Chondrocyte (in vitro differentiated cells): ENCODE results near the gene TTC34. TPM values are rescaled to one million over a fixed set of nuclear protein-coding genes. Genes with fewer than 3 reads are reported as not detected.

ENCODE experiments used
- DNase-seq: peaks from one replicate; pipeline ENCODE4 v3.0.0; 2021; ENCODE audit warnings: mixed read lengths, low spot score
- H3K27ac Mint-ChIP-seq: one replicate; pipeline ENCODE4 v1.8.0; 2021; ENCODE audit warnings: mild to moderate bottlenecking, moderate library complexity, mixed read lengths; ENCODE audit not compliant: unreplicated experiment
- H3K27me3 Mint-ChIP-seq: 2 replicates; pipeline ENCODE4 v1.8.0; 2021; ENCODE audit warnings: low read depth, mixed read lengths
- H3K36me3 Mint-ChIP-seq: 2 replicates; pipeline ENCODE4 v1.8.0; 2021; ENCODE audit warnings: low read depth, mixed read lengths
- H3K4me1 Mint-ChIP-seq: 2 replicates; pipeline ENCODE4 v1.8.0; 2021; ENCODE audit warnings: low read depth, mild to moderate bottlenecking, mixed read lengths
- H3K4me3 Mint-ChIP-seq: one replicate; pipeline ENCODE4 v1.8.0; 2021; ENCODE audit warnings: mild to moderate bottlenecking, moderate library complexity, mixed read lengths; ENCODE audit not compliant: unreplicated experiment
- H3K9me3 Mint-ChIP-seq: 2 replicates; pipeline ENCODE4 v1.8.0; 2021; ENCODE audit warnings: low read depth, mixed read lengths
- CTCF ChIP-seq: fragments of 200-600 bp; sonication (generic); IDR thresholded peaks from 2 replicates; pipeline ENCODE4 v1.5.0; 2021; ENCODE audit warnings: antibody characterized with exemption, mild to moderate bottlenecking, moderate library complexity
- total RNA-seq: library from RNA; stranded (reverse); gene quantifications from 3 replicates; pipeline ENCODE4 v1.2.1, GENCODE V29; 2021

Gene TTC34
- total RNA-seq, 1 donor from 2014 or later, result 0.60 TPM

GRCh38 chr1:2789164-2789985, 12.1 kb downstream of the TTC34 start:
- Mint-ChIP-seq H3K27me3 (no peaks in the 10 kb centered on the region), H3K4me1 (no peaks in the 10 kb centered on the region), H3K27ac (no peak overlapping the region), H3K9me3 (peaks cover 34% of the 10 kb centered on the region), H3K36me3 (peaks cover 2% of the 10 kb centered on the region), H3K4me3 (no peak overlapping the region)
- no peak for TF ChIP-seq CTCF
- DNase-seq, result peak; percentile 70

- no peaks in the 10 kb centered on the region for H3K4me1 Mint-ChIP-seq
- no peak overlapping the region for H3K4me3 Mint-ChIP-seq
- no peaks in the 10 kb centered on the region for H3K27me3 Mint-ChIP-seq
- H3K36me3 Mint-ChIP-seq, result peaks cover 2% of the 10 kb centered on the region
- no peak for TF ChIP-seq CTCF
- DNase-seq, result peak; percentile 46
- H3K27ac Mint-ChIP-seq, result no peak overlapping the region
- H3K9me3 Mint-ChIP-seq, result peaks cover 30% of the 10 kb centered on the region
Measured at GRCh38 chr1:2788506-2789163, 12.9 kb downstream of the TTC34 start.

- no peaks in the 10 kb centered on the region for H3K27me3 Mint-ChIP-seq
- H3K4me3 Mint-ChIP-seq, result no peak overlapping the region
- peaks cover 25% of the 10 kb centered on the region for H3K9me3 Mint-ChIP-seq
- DNase-seq, result no peak
- TF ChIP-seq CTCF, result no peak
- peaks cover 4% of the 10 kb centered on the region for H3K36me3 Mint-ChIP-seq
- no peaks in the 10 kb centered on the region for H3K4me1 Mint-ChIP-seq
- no peak overlapping the region for H3K27ac Mint-ChIP-seq
Measured at GRCh38 chr1:2787163-2787911, 14.2 kb downstream of the TTC34 start.

- Mint-ChIP-seq H3K9me3 (peaks cover 25% of the 10 kb centered on the region), H3K36me3 (peaks cover 3% of the 10 kb centered on the region), H3K4me1 (no peaks in the 10 kb centered on the region), H3K27ac (no peak overlapping the region), H3K4me3 (no peak overlapping the region), H3K27me3 (no peaks in the 10 kb centered on the region)
- TF ChIP-seq CTCF, result peak; percentile 35
- DNase-seq, result peak; percentile 82
Measured at GRCh38 chr1:2786329-2787162, 14.9 kb downstream of the TTC34 start.
